ENCODE measurements around the gene KAT5.
"Not testable (repeated sequence)": the region's sequence is repeated elsewhere in the genome, so short reads cannot be mapped to it uniquely, and the experiment has no call there.

The KAT5 gene

DNA sequence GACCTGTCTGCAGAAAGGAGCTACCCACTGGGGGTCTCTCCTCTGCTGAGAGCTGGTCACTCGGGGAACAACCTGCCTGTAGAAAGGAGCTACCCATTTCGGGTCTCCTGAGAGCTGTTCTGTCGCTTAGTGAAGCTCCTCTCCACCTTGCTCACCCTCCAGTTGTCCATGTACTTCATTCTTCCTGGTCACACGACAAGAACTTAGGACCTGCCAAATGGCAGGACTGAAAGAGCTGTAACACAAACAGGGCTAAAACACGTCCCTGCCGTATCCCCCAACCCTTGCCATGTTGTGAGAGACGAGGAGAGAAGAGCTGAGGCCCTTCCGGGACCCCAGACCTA, 32.6 kb downstream of the KAT5 start:
- no peak overlapping the region for H3K27ac ChIP-seq (ENCODE audit: low read length, poor library complexity, severe bottlenecking)
- H2AFZ ChIP-seq (ENCODE audit: low read depth, low read length) = no peak overlapping the region
- H3K18ac ChIP-seq (ENCODE audit: low read depth in 1 of 2, low read length in 2 of 2) = no peak overlapping the region
- no peak overlapping the region for H4K91ac ChIP-seq (ENCODE audit: low read length)
- no peaks in the 10 kb centered on the region for H3K79me1 ChIP-seq (replicated peaks; ENCODE audit: low read length, poor library complexity, severe bottlenecking)
- no peaks in the 10 kb centered on the region for H3K36me3 ChIP-seq (ENCODE audit: control insufficient read depth in 1 of 2, insufficient read depth in 2 of 2, low read depth in 1 of 2, low read length in 2 of 2)
- H3K27me3 ChIP-seq (ENCODE audit: control insufficient read depth in 1 of 2, insufficient read depth in 1 of 2, low read length in 2 of 2) = peaks cover 11 to 26% of the 10 kb centered on the region in 2 experiments
- H2AK5ac ChIP-seq (ENCODE audit: low read length, severe bottlenecking) = no peak overlapping the region
- no peak for DNase-seq
- H3K4me1 ChIP-seq (ENCODE audit: control insufficient read depth, insufficient read depth, low read depth, low read length) = peaks cover 2% of the 10 kb centered on the region
- H3K4me2 ChIP-seq (ENCODE audit: low read length, poor library complexity, severe bottlenecking) = no peak overlapping the region
- H3K23ac ChIP-seq (ENCODE audit: low read length in 2 of 2) = no peak overlapping the region
- no peak overlapping the region for H2BK15ac ChIP-seq (ENCODE audit: low read depth, poor library complexity, severe bottlenecking)
- H2BK5ac ChIP-seq (ENCODE audit: low read depth, low read length, poor library complexity, severe bottlenecking) = no peak overlapping the region
- no peaks in the 10 kb centered on the region for H3K9me3 ChIP-seq (ENCODE audit: control insufficient read depth, low read length)
- 72% methylated on average over 8 of the region's 8 CpGs for WGBS
- H3K4me3 ChIP-seq (ENCODE audit: insufficient read depth in 1 of 2, low read depth in 1 of 2, low read length in 2 of 2) = no peak overlapping the region
- no peak overlapping the region for H3K14ac ChIP-seq (ENCODE audit: low read length in 2 of 2)
- no peak overlapping the region for H3K4ac ChIP-seq (ENCODE audit: low read depth in 1 of 2, low read length in 2 of 2)
- no peak overlapping the region for H3K9ac ChIP-seq (ENCODE audit: low read length)
- no peak overlapping the region for H2BK120ac ChIP-seq (ENCODE audit: low read depth, low read length)
- H2BK12ac ChIP-seq (ENCODE audit: low read length in 2 of 2) = no peak overlapping the region
- no peak overlapping the region for H4K8ac ChIP-seq (ENCODE audit: low read length)

- Histone ChIP-seq H3K18ac (ENCODE audit: low read depth in 1 of 2, low read length in 2 of 2) (no peak overlapping the region), H2BK120ac (ENCODE audit: low read depth, low read length) (no peak overlapping the region), H3K4me3 (ENCODE audit: insufficient read depth in 1 of 2, low read depth in 1 of 2, low read length in 2 of 2) (no peak overlapping the region), H2BK12ac (ENCODE audit: low read length in 2 of 2) (no peak overlapping the region), H3K14ac (ENCODE audit: low read length in 2 of 2) (no peak overlapping the region), H3K27ac (ENCODE audit: low read length, poor library complexity, severe bottlenecking) (no peak overlapping the region), H3K9me3 (ENCODE audit: control insufficient read depth, low read length) (no peaks in the 10 kb centered on the region), H3K4ac (ENCODE audit: low read depth in 1 of 2, low read length in 2 of 2) (no peak overlapping the region), H2AFZ (ENCODE audit: low read depth, low read length) (no peak overlapping the region), H3K79me1 (replicated peaks; ENCODE audit: low read length, poor library complexity, severe bottlenecking) (no peaks in the 10 kb centered on the region), H3K9ac (ENCODE audit: low read length) (no peak overlapping the region), H4K8ac (ENCODE audit: low read length) (no peak overlapping the region), H3K23ac (ENCODE audit: low read length in 2 of 2) (no peak overlapping the region), H3K4me1 (ENCODE audit: control insufficient read depth, insufficient read depth, low read depth, low read length) (peaks cover 2% of the 10 kb centered on the region), H4K91ac (ENCODE audit: low read length) (peak overlapping the region; percentile 16), H3K36me3 (ENCODE audit: control insufficient read depth in 1 of 2, insufficient read depth in 2 of 2, low read depth in 1 of 2, low read length in 2 of 2) (no peaks in the 10 kb centered on the region), H2AK5ac (ENCODE audit: low read length, severe bottlenecking) (no peak overlapping the region), H3K4me2 (ENCODE audit: low read length, poor library complexity, severe bottlenecking) (no peak overlapping the region), H3K27me3 (ENCODE audit: control insufficient read depth in 1 of 2, insufficient read depth in 1 of 2, low read length in 2 of 2) (peaks cover 14 to 30% of the 10 kb centered on the region in 2 experiments), H2BK5ac (ENCODE audit: low read depth, low read length, poor library complexity, severe bottlenecking) (no peak overlapping the region), H2BK15ac (ENCODE audit: low read depth, poor library complexity, severe bottlenecking) (no peak overlapping the region)
- WGBS = 97% methylated on average over 17 of the region's 17 CpGs
- no peak for DNase-seq
Observed at GRCh38 chr11:65745049-65745448, 33.0 kb downstream of the KAT5 start.

DNA sequence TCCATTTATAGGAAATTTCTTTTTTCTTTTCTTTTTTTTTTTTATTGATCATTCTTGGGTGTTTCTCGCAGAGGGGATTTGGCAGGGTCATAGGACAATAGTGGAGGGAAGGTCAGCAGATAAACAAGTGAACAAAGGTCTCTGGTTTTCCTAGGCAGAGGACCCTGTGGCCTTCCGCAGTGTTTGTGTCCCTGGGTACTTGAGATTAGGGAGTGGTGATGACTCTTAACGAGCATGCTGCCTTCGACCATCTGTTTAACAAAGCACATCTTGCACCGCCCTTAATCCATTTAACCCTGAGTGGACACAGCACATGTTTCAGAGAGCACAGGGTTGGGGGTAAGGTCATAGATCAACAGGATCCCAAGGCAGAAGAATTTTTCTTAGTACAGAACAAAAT, 50.1 kb downstream of the KAT5 start:
- not testable (repeated sequence) for H4K91ac ChIP-seq (ENCODE audit: low read length); H2BK120ac ChIP-seq (ENCODE audit: low read depth, low read length); H3K36me3 ChIP-seq (ENCODE audit: control insufficient read depth in 1 of 2, insufficient read depth in 2 of 2, low read depth in 1 of 2, low read length in 2 of 2); H2BK5ac ChIP-seq (ENCODE audit: low read depth, low read length, poor library complexity, severe bottlenecking); H2AFZ ChIP-seq (ENCODE audit: low read depth, low read length); H3K4me1 ChIP-seq (ENCODE audit: control insufficient read depth, insufficient read depth, low read depth, low read length); H3K18ac ChIP-seq (ENCODE audit: low read depth in 1 of 2, low read length in 2 of 2); H3K23ac ChIP-seq (ENCODE audit: low read length in 2 of 2); H3K4ac ChIP-seq (ENCODE audit: low read depth in 1 of 2, low read length in 2 of 2); H3K9ac ChIP-seq (ENCODE audit: low read length); H3K4me3 ChIP-seq (ENCODE audit: insufficient read depth in 1 of 2, low read depth in 1 of 2, low read length in 2 of 2); H3K9me3 ChIP-seq (ENCODE audit: control insufficient read depth, low read length); H2AK5ac ChIP-seq (ENCODE audit: low read length, severe bottlenecking); H2BK12ac ChIP-seq (ENCODE audit: low read length in 2 of 2); H4K8ac ChIP-seq (ENCODE audit: low read length); H2BK15ac ChIP-seq (ENCODE audit: low read depth, poor library complexity, severe bottlenecking); H3K4me2 ChIP-seq (ENCODE audit: low read length, poor library complexity, severe bottlenecking); DNase-seq; H3K14ac ChIP-seq (ENCODE audit: low read length in 2 of 2); H3K27ac ChIP-seq (ENCODE audit: low read length, poor library complexity, severe bottlenecking); H3K79me1 ChIP-seq (replicated peaks; ENCODE audit: low read length, poor library complexity, severe bottlenecking); H3K27me3 ChIP-seq (ENCODE audit: control insufficient read depth in 1 of 2, insufficient read depth in 1 of 2, low read length in 2 of 2)
- 83% methylated on average over 1 of the region's 5 CpGs for WGBS

DNA sequence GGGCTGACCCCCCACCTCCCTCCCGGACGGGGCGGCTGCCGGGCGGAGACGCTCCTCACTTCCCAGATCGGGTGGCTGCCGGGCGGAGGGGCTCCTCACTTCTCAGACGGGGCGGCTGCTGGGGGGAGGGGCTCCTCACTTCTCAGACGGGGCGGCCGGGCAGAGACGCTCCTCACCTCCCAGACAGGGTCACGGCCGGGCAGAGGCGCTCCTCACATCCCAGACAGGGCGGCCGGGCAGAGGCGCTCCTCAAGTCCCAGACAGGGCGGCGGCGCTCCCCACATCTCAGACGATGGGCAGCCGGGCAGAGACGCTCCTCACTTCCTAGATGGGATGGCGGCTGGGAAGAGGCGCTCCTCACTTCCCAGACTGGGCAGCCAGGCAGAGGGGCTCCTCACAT, 50.8 kb downstream of the KAT5 start:
- not testable (repeated sequence) for H2BK5ac ChIP-seq (ENCODE audit: low read depth, low read length, poor library complexity, severe bottlenecking); H2AFZ ChIP-seq (ENCODE audit: low read depth, low read length); H3K4me3 ChIP-seq (ENCODE audit: insufficient read depth in 1 of 2, low read depth in 1 of 2, low read length in 2 of 2); H4K8ac ChIP-seq (ENCODE audit: low read length); H3K36me3 ChIP-seq (ENCODE audit: control insufficient read depth in 1 of 2, insufficient read depth in 2 of 2, low read depth in 1 of 2, low read length in 2 of 2); H3K9ac ChIP-seq (ENCODE audit: low read length); H3K4me2 ChIP-seq (ENCODE audit: low read length, poor library complexity, severe bottlenecking); H3K14ac ChIP-seq (ENCODE audit: low read length in 2 of 2); DNase-seq; H3K79me1 ChIP-seq (replicated peaks; ENCODE audit: low read length, poor library complexity, severe bottlenecking); H2BK12ac ChIP-seq (ENCODE audit: low read length in 2 of 2); H2BK15ac ChIP-seq (ENCODE audit: low read depth, poor library complexity, severe bottlenecking); H3K27me3 ChIP-seq (ENCODE audit: control insufficient read depth in 1 of 2, insufficient read depth in 1 of 2, low read length in 2 of 2); H4K91ac ChIP-seq (ENCODE audit: low read length); H3K23ac ChIP-seq (ENCODE audit: low read length in 2 of 2); H3K9me3 ChIP-seq (ENCODE audit: control insufficient read depth, low read length); H3K4ac ChIP-seq (ENCODE audit: low read depth in 1 of 2, low read length in 2 of 2); H3K4me1 ChIP-seq (ENCODE audit: control insufficient read depth, insufficient read depth, low read depth, low read length); H3K27ac ChIP-seq (ENCODE audit: low read length, poor library complexity, severe bottlenecking); H3K18ac ChIP-seq (ENCODE audit: low read depth in 1 of 2, low read length in 2 of 2); H2BK120ac ChIP-seq (ENCODE audit: low read depth, low read length); H2AK5ac ChIP-seq (ENCODE audit: low read length, severe bottlenecking)
- WGBS = 89% methylated on average over 17 of the region's 29 CpGs

All from mesenchymal stem cell (in vitro differentiated cells and primary cell).